ENCODE data around the gene TBC1D22A. TPM values are rescaled to one million over a fixed set of nuclear protein-coding genes. Genes with fewer than 3 reads are reported as not detected.

The TBC1D22A gene
- total and polyA plus RNA-seq, 9 of the 15 experiments (the other 6 are each of a cell fraction or from before 2014, with no cell fraction given) = 0.20 to 11.5 (median 5.2) TPM

DNA sequence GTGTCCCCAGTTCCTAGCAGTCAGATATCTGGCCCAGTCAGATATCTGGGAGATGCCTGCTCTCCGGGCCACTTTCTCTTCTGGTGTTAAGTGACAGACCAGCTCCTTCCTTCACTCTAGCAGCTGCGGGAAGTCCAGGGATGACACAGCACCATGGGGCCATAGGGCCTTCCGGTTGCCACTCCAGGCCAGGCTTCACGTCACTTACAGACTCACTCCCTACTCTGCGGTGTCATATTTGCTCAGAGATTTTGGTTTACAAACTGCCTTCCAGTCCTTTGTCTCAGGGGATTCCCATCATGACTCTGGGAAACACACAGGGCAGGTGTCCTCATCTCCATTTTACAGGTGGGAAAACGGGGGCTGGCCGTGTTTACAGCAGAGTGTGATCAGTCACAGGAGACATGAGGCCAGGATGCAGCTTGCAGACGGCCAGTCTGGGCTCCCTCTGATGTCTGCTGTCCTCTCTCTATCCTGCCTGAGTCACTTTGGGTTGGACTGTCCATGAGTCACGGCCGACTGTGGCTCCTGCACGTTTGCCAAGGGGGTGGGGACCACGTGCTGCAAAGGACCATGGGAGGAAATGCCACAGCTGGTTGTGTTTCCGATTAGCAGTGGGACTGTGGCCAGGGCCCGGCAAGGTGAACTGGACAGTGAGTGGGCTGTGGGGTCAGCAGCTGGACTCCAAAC is 8.2 kb upstream of the TBC1D22A start (continued):
- peak; percentile 91 for TF ChIP-seq JUND (IDR thresholded peaks at IDR 0.05; ENCODE audit: borderline replicate concordance, low read depth, low read length)
- peak; percentile 90; the same call in 2 of the 3 replicates for TF ChIP-seq JUND (tag; IDR thresholded peaks at IDR 0.05; ENCODE audit: borderline replicate concordance, low read depth, low read length)
- TF ChIP-seq, protein P1, sequence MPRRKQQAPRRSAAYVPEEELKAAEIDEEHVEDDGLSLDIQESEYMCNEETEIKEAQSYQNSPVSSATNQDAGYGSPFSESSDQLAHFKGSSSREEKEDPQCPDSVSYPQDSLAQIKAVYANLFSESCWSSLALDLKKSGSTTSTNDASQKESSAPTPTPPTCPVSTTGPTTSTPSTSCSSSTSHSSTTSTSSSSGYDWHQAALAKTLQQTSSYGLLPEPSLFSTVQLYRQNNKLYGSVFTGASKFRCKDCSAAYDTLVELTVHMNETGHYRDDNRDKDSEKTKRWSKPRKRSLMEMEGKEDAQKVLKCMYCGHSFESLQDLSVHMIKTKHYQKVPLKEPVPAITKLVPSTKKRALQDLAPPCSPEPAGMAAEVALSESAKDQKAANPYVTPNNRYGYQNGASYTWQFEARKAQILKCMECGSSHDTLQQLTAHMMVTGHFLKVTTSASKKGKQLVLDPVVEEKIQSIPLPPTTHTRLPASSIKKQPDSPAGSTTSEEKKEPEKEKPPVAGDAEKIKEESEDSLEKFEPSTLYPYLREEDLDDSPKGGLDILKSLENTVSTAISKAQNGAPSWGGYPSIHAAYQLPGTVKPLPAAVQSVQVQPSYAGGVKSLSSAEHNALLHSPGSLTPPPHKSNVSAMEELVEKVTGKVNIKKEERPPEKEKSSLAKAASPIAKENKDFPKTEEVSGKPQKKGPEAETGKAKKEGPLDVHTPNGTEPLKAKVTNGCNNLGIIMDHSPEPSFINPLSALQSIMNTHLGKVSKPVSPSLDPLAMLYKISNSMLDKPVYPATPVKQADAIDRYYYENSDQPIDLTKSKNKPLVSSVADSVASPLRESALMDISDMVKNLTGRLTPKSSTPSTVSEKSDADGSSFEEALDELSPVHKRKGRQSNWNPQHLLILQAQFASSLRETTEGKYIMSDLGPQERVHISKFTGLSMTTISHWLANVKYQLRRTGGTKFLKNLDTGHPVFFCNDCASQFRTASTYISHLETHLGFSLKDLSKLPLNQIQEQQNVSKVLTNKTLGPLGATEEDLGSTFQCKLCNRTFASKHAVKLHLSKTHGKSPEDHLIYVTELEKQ (CRISPR knock-in tag; IDR thresholded peaks at IDR 0.05) = no peak
- TF ChIP-seq NFRKB (IDR thresholded peaks at IDR 0.05; ENCODE audit: low read depth) = peak; percentile 55
- no peak for TF ChIP-seq NFATC3 (IDR thresholded peaks at IDR 0.05)
- TF ChIP-seq NBN (IDR thresholded peaks at IDR 0.05; ENCODE audit: low read depth) = no peak
- no peak for TF ChIP-seq ZNF444 (CRISPR knock-in tag; IDR thresholded peaks at IDR 0.05)
- TF ChIP-seq RCOR1 (IDR thresholded peaks at IDR 0.05; ENCODE audit: borderline replicate concordance in 1 of 2, low read depth in 2 of 2, low read length in 2 of 2) = 0 out of 4 replicates have a peak, but pooled peaks of 1 of the 2 experiments have one; percentile 29
- TF ChIP-seq RBBP5 (IDR thresholded peaks at IDR 0.05; ENCODE audit: borderline replicate concordance, insufficient read depth, low read length, poor library complexity, severe bottlenecking) = peak; percentile 63
- TF ChIP-seq ZNF274 (IDR thresholded peaks at IDR 0.05; ENCODE audit: borderline replicate concordance, low read depth, low read length) = no peak
- TF ChIP-seq HLTF (IDR thresholded peaks at IDR 0.05) = no peak
- TF ChIP-seq, protein P2, sequence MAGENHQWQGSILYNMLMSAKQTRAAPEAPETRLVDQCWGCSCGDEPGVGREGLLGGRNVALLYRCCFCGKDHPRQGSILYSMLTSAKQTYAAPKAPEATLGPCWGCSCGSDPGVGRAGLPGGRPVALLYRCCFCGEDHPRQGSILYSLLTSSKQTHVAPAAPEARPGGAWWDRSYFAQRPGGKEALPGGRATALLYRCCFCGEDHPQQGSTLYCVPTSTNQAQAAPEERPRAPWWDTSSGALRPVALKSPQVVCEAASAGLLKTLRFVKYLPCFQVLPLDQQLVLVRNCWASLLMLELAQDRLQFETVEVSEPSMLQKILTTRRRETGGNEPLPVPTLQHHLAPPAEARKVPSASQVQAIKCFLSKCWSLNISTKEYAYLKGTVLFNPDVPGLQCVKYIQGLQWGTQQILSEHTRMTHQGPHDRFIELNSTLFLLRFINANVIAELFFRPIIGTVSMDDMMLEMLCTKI (IDR thresholded peaks at IDR 0.05; ENCODE audit: partially characterized antibody) = no peak
- no peak for TF ChIP-seq CREBBP (IDR thresholded peaks at IDR 0.05; ENCODE audit: low read depth, low read length)
- TF ChIP-seq CEBPG (CRISPR knock-in tag; IDR thresholded peaks at IDR 0.05) = no peak
- no peak for TF ChIP-seq CEBPG (tag; conservative IDR thresholded peaks at IDR 0.05 in 1 of 2, IDR thresholded peaks at IDR 0.05 in 1 of 2)
- no peak for TF ChIP-seq RFX1 (IDR thresholded peaks at IDR 0.05)
- no peak for TF ChIP-seq ZNF830 (CRISPR knock-in tag; IDR thresholded peaks at IDR 0.05)
- no peak for TF ChIP-seq ARID2 (IDR thresholded peaks at IDR 0.05)
- TF ChIP-seq, protein P3, sequence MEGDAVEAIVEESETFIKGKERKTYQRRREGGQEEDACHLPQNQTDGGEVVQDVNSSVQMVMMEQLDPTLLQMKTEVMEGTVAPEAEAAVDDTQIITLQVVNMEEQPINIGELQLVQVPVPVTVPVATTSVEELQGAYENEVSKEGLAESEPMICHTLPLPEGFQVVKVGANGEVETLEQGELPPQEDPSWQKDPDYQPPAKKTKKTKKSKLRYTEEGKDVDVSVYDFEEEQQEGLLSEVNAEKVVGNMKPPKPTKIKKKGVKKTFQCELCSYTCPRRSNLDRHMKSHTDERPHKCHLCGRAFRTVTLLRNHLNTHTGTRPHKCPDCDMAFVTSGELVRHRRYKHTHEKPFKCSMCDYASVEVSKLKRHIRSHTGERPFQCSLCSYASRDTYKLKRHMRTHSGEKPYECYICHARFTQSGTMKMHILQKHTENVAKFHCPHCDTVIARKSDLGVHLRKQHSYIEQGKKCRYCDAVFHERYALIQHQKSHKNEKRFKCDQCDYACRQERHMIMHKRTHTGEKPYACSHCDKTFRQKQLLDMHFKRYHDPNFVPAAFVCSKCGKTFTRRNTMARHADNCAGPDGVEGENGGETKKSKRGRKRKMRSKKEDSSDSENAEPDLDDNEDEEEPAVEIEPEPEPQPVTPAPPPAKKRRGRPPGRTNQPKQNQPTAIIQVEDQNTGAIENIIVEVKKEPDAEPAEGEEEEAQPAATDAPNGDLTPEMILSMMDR (IDR thresholded peaks at IDR 0.05 in 2 of 3, conservative IDR thresholded peaks at IDR 0.05 in 1 of 3; ENCODE audit: insufficient read depth in 2 of 3, low read depth in 1 of 3, low read length in 3 of 3) = no peak
- TF ChIP-seq, protein P4, sequence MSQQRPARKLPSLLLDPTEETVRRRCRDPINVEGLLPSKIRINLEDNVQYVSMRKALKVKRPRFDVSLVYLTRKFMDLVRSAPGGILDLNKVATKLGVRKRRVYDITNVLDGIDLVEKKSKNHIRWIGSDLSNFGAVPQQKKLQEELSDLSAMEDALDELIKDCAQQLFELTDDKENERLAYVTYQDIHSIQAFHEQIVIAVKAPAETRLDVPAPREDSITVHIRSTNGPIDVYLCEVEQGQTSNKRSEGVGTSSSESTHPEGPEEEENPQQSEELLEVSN (IDR thresholded peaks at IDR 0.05; ENCODE audit: borderline replicate concordance in 1 of 2, extremely low read depth in 1 of 2, insufficient read depth in 1 of 2, insufficient read length in 1 of 2, low read depth in 1 of 2, low read length in 1 of 2, poor library complexity in 1 of 2, severe bottlenecking in 1 of 2) = peak in 1 of 2 experiments; percentile 33

Data from K562 (cell line).